Motor neuron (in vitro differentiated cells): ENCODE data around the gene SART3. TPM values are rescaled to one million over a fixed set of nuclear protein-coding genes. Genes with fewer than 3 reads are reported as not detected.
"Not testable (repeated sequence)": the region's sequence is repeated elsewhere in the genome, so short reads cannot be mapped to it uniquely, and the experiment has no call there.

Experiments
- ATAC-seq, 8 experiments: fragments of 200-7000 bp; cut with Tn5 transposase; replicated peaks in 6 of 8; 2 replicates each; pipeline ENCODE4 v1.8.0; 2021; ENCODE audit warnings: mild to moderate bottlenecking in 8 of 8, moderate library complexity in 8 of 8
- H3K27ac ChIP-seq, 2 donors: fragments of 250-450 bp; sonication (Bioruptor Pico); 2 replicates each; pipeline ENCODE4 v1.9.0; 2021; ENCODE audit warnings: antibody characterized with exemption in 2 of 2, mild to moderate bottlenecking in 2 of 2, moderate library complexity in 1 of 2
- H3K4me1 ChIP-seq, 2 donors: fragments of 250-450 bp; sonication (Bioruptor Pico); replicated peaks in 1 of 2; 2 replicates each; pipeline ENCODE4 v1.6.1; 2021; ENCODE audit warnings: antibody characterized with exemption in 2 of 2, mild to moderate bottlenecking in 2 of 2, moderate library complexity in 1 of 2
- H3K4me3 ChIP-seq, 5 donors: fragments of 250-450 bp; sonication (Bioruptor Pico); 2 replicates each; pipeline ENCODE4 v1.9.0; 2021; ENCODE audit warnings: antibody characterized with exemption in 5 of 5, mild to moderate bottlenecking in 5 of 5, moderate library complexity in 4 of 5
- WGBS, 10 experiments: fragments of 450-650 bp; shearing (Covaris generic); methylation state at CpG; one replicate each; pipeline ENCODE4 v1.0.0; 2022; 5-methylcytosine and 5-hydroxymethylcytosine counted together
- in situ Hi-C, 9 experiments: fragments of 400-800 bp; cut with MboI; loops; one replicate each; pipeline ENCODE4 v1.15.0; 2021; ENCODE audit warnings: low sequenced_read_pairs in 9 of 9, low pct_unique_long_range_greater_than_20kb in 2 of 9; ENCODE audit not compliant: unreplicated experiment in 9 of 9
- total RNA-seq, 8 experiments: library from RNA; unstranded; fragments of 300-600 nt; gene quantifications; 2 replicates each; pipeline versions ENCODE4 v1.2.3 to v1.2.4, GENCODE V29; 2022

The SART3 gene
- total RNA-seq, 8 experiments from 2014 or later, result 39.7 to 68.7 (median 46.1) TPM

- 72 to 100% (median 94%) methylated on average over 2 to 6 of the region's 7 CpGs; no CpG with 5 or more reads in 1 of the 10 experiments for WGBS, 10 experiments
- Histone ChIP-seq H3K27ac (no peak overlapping the region), H3K4me3 (no peak overlapping the region), H3K4me1 (peaks cover 2 to 14% of the 10 kb centered on the region in 2 donors)
- in situ Hi-C loops, result no loop called here
- ATAC-seq, result no peak
Measured at GRCh38 chr12:108594960-108595710, 34.2 kb upstream of the SART3 start.

GRCh38 chr12:108594323-108594903 is 33.4 kb upstream of the SART3 start:
- H3K4me3 ChIP-seq, result no peak overlapping the region
- 84 to 100% (median 97%) methylated on average over 3 to 10 of the region's 10 CpGs; no CpG with 5 or more reads in 1 of the 10 experiments for WGBS, 10 experiments
- no peak for ATAC-seq
- H3K27ac ChIP-seq, result no peak overlapping the region
- in situ Hi-C loops, result no loop called here
- peaks cover 2 to 14% of the 10 kb centered on the region in 2 donors for H3K4me1 ChIP-seq

DNA sequence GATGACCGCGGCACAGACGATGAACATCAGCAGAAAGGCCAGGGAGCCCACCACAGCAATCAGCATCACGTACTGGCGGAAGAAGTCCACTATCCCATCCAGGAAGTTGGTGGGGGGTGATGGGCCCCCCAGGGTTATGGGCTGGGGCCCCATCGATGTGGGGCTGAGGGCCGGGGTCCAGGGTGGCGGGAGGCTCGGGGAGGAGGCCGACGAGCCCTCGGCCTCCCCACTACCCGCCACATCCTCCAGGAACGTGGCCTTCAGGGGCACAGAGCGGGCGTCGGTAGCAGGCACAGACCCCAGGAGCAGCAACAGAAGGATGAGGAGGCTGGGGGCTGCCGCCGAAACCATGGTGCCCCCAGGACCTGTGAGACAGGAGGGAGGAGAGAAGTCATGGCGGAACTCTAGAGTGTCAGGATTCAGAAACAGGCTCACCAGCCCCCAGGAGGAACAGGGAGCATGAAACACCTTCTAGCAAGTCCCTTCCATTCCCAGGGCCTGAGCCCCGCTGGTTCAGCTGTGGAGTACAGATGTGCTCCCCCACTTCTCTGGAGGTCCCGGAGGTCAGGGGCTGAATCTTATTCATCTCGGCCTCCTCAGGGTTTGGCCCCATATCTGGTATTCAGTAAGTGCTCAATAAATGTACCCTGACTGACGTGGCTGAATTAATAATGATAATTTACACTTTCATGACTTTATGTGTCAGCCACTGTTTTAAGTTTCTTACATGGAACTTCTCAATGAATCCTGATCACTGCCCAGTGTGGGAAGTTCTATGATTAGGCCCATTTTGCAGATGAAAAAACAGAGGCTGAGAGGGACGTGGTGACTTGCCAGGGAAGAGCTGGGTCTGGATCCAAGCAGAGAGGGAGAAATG is 31.3 kb upstream of the SART3 start:
- in situ Hi-C loops, result no loop called here
- H3K27ac ChIP-seq, result no peak overlapping the region
- H3K4me3 ChIP-seq, result no peak overlapping the region
- 93 to 100% (median 100%) methylated on average over 1 to 4 of the region's 25 CpGs; no CpG with 5 or more reads in 2 of the 10 experiments for WGBS, 10 experiments
- no peak for ATAC-seq
- peaks cover 2 to 15% of the 10 kb centered on the region in 2 donors for H3K4me1 ChIP-seq

- 17 to 100% (median 50%) methylated on average over 1 to 9 of the region's 22 CpGs; no CpG with 5 or more reads in 4 of the 10 experiments for WGBS, 10 experiments
- in situ Hi-C loops, result no loop called here
Measured at GRCh38 chr12:108591267-108591980, 30.5 kb upstream of the SART3 start.

GRCh38 chr12:108590463-108590862 is 29.5 kb upstream of the SART3 start:
- peaks cover 2 to 15% of the 10 kb centered on the region in 2 donors for H3K4me1 ChIP-seq
- in situ Hi-C loops, H3K4me3 ChIP-seq, H3K27ac ChIP-seq, ATAC-seq: not testable (repeated sequence)
- WGBS, 10 experiments, result 88 to 100% (median 89%) methylated on average over 2 to 7 of the region's 9 CpGs; no CpG with 5 or more reads in 5 of the 10 experiments

More at GRCh38 chr12:108591267-108591980, 30.5 kb upstream of the SART3 start:
- no peak for ATAC-seq
- Histone ChIP-seq H3K4me1 (peaks cover 2 to 15% of the 10 kb centered on the region in 2 donors), H3K27ac (no peak overlapping the region), H3K4me3 (no peak overlapping the region)

DNA sequence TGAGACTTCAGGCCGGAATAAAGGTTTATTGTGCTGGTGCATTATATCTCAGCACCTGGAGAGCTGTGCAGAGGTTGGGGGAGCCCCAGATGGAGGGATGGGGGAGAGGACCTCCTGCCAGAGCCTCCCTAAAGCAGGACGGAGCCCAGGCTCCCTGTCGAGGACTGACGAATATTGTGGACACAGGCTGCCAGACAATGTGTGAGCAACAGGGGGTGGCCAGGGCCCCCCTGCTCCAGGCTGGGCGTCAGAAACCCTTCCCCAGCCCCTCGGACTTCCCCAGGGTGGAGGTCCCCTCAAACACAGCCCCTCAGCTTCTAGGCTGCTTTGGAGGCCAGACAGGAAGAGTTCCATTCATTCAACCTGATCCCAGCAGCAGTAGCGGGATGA is 28.9 kb upstream of the SART3 start:
- in situ Hi-C loops, result no loop called here
- Histone ChIP-seq H3K27ac (no peak overlapping the region), H3K4me1 (peaks cover 2 to 15% of the 10 kb centered on the region in 2 donors), H3K4me3 (no peak overlapping the region)
- ATAC-seq, result no peak
- 80 to 100% (median 100%) methylated on average over 1 of the region's 7 CpGs; no CpG with 5 or more reads in 6 of the 10 experiments for WGBS, 10 experiments

DNA sequence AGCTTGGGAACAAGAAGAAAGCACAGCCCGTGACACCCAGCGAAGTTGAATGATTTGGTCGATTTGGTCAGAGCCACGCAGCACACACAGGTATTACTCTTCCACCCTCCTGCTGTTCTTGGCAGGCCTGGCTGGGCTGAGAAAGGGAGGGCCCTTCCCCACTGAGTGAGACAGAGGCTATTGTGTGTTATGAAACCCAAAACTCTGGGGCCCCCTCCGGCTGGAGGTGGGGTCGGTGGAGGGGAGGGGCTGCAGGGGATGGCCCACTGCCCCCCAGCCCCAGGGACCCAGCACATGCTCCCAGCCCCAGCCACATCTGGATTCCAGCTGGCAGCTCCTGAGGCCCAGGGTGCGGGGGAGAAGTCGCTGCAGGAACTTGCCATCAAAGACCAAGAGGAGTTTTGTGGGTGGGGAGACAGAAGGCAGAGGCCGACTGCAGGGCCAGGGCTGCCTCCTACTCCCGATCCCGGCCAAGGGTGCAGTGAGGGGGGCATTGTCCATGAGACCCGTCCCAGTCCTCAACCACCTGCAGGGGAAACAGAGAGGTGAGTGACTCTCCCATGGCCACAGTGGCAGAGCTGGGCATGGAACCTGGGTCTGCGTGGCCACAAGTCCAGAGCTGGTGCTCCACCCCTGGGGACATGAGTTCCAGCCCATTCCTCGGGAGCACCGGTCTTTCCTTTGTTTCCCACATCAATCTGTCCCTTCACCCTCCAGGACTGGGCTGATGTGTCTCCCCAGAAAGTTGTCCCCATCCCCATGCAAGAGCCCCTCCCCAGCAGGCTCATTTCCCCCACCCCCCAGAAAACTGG is 28.3 kb upstream of the SART3 start:
- no peak overlapping the region for H3K27ac ChIP-seq
- ATAC-seq, result peak in 6 of 8 experiments; percentile 10 to 78 (median 51)
- in situ Hi-C loops, result no loop called here
- WGBS, 10 experiments, result 7 to 62% (median 24%) methylated on average over 1 to 5 of the region's 15 CpGs; no CpG with 5 or more reads in 4 of the 10 experiments
- H3K4me1 ChIP-seq, result peaks cover 2 to 15% of the 10 kb centered on the region in 2 donors
- no peak overlapping the region for H3K4me3 ChIP-seq

DNA sequence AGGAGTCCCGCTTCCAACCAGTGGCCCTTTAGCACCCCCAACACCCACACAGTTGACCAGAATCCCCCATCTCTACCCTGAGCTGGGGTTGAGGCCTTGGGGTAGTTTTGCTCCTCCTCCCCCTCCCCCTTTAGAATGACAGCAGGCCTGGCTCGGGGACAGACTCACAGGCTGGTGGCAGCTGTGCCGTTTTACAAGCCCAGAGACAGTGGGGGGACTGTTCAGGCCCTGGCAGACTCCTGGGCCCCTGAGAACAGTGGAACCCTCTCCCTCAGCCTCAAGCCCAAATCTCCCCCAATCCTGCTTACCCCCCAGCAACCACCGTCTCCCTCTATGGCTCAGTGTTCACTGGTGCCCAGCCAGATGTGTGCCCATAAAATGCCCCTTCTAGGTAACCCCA is 26.9 kb upstream of the SART3 start:
- ATAC-seq, result no peak
- H3K4me1 ChIP-seq, result peaks cover 0 to 7% of the 10 kb centered on the region in 2 donors
- WGBS, 10 experiments, result 100% methylated on average over 1 of the region's 4 CpGs; no CpG with 5 or more reads in 7 of the 10 experiments
- H3K4me3 ChIP-seq, result no peak overlapping the region
- in situ Hi-C loops, result no loop called here
- no peak overlapping the region for H3K27ac ChIP-seq

- H3K27ac ChIP-seq, result no peak overlapping the region
- in situ Hi-C loops, result no loop called here
- no peak for ATAC-seq
- WGBS, 10 experiments, result 76 to 100% (median 88%) methylated on average over 1 to 9 of the region's 11 CpGs; no CpG with 5 or more reads in 2 of the 10 experiments
- H3K4me3 ChIP-seq, result no peak overlapping the region
- H3K4me1 ChIP-seq, result peaks cover 0 to 7% of the 10 kb centered on the region in 2 donors
Measured at GRCh38 chr12:108586306-108586705, 25.3 kb upstream of the SART3 start.

- in situ Hi-C loops, result no loop called here
- ATAC-seq, result peak in 3 of 8 experiments; percentile 17 to 58 (median 18)
Measured at GRCh38 chr12:108585864-108586263, 24.9 kb upstream of the SART3 start.

GRCh38 chr12:108584456-108585065 is 23.6 kb upstream of the SART3 start:
- no peak overlapping the region for H3K4me3 ChIP-seq
- ATAC-seq, result no peak
- in situ Hi-C loops, result no loop called here
- H3K27ac ChIP-seq, result no peak overlapping the region
- H3K4me1 ChIP-seq, result peaks cover 0 to 7% of the 10 kb centered on the region in 2 donors
- 38 to 100% (median 97%) methylated on average over 1 to 3 of the region's 3 CpGs for WGBS, 10 experiments

More at GRCh38 chr12:108585864-108586263, 24.9 kb upstream of the SART3 start:
- H3K27ac ChIP-seq, result no peak overlapping the region
- WGBS, 10 experiments, result 0 to 100% (median 71%) methylated on average over 1 to 4 of the region's 4 CpGs; no CpG with 5 or more reads in 1 of the 10 experiments
- H3K4me1 ChIP-seq, result peaks cover 0 to 7% of the 10 kb centered on the region in 2 donors
- H3K4me3 ChIP-seq, result no peak overlapping the region
